DND-41 (cell line): ENCODE measurements around the gene ALCAM.

Experiments used
- ATAC-seq: fragments of 200-7000 bp; cut with Tn5 transposase; 3 replicates; pipeline ENCODE4 v1.9.1; 2021; ENCODE audit warnings: low read depth; ENCODE audit not compliant: insufficient read depth
- DNase-seq: peaks from one replicate; pipeline ENCODE4 v3.0.0-alpha.2; 2020
- H2AFZ ChIP-seq: 2 replicates; pipeline ENCODE4 v1.6.0; 2012; ENCODE audit warnings: low read depth, low read length
- H3K27ac ChIP-seq: 2 replicates; pipeline ENCODE4 v1.5.1; 2012; ENCODE audit warnings: low read length, inconsistent platforms
- H3K27me3 ChIP-seq: fragments of 200-600 bp; sonication (generic); 2 replicates; pipeline ENCODE4 v1.6.0; 2012; ENCODE audit warnings: low read length, mild to moderate bottlenecking, inconsistent platforms; ENCODE audit not compliant: insufficient read depth, poor library complexity
- H3K36me3 ChIP-seq: 2 replicates; pipeline ENCODE4 v1.5.1; 2012; ENCODE audit warnings: low read length, inconsistent platforms; ENCODE audit not compliant: insufficient read depth
- H3K4me1 ChIP-seq: 2 replicates; pipeline ENCODE4 v1.5.1; 2012; ENCODE audit warnings: mild to moderate bottlenecking, low read length; ENCODE audit not compliant: insufficient read depth
- H3K4me2 ChIP-seq: 2 replicates; pipeline ENCODE4 v1.6.0; 2012; ENCODE audit warnings: mild to moderate bottlenecking, moderate library complexity, low read length, inconsistent platforms; ENCODE audit not compliant: insufficient read depth
- H3K4me3 ChIP-seq, 2 experiments: fragments of 200-600 bp in 1 of 2; shearing (Covaris generic) in 1 of 2; 2 replicates each; pipeline ENCODE4 v1.5.1; 2012 to 2016; ENCODE audit warnings: inconsistent platforms in 2 of 2, low read length in 2 of 2, mild to moderate bottlenecking in 2 of 2, low read depth in 1 of 2, moderate library complexity in 1 of 2
- H3K79me2 ChIP-seq: 2 replicates; pipeline ENCODE4 v1.6.0; 2012; ENCODE audit warnings: low read length, inconsistent platforms; ENCODE audit not compliant: insufficient read depth
- H3K9ac ChIP-seq: 2 replicates; pipeline ENCODE4 v1.6.0; 2012; ENCODE audit warnings: low read depth, mild to moderate bottlenecking, inconsistent platforms, low read length, moderate library complexity
- H3K9me3 ChIP-seq: 2 replicates; pipeline ENCODE4 v1.5.1; 2012; ENCODE audit warnings: low read length, moderate library complexity, mild to moderate bottlenecking, inconsistent platforms; ENCODE audit not compliant: insufficient read depth, severe bottlenecking
- H4K20me1 ChIP-seq: 2 replicates; pipeline ENCODE4 v1.6.0; 2012; ENCODE audit warnings: low read length; ENCODE audit not compliant: insufficient read depth
- CTCF ChIP-seq: IDR thresholded peaks from 2 replicates; pipeline ENCODE4 v1.5.1; 2012; ENCODE audit warnings: borderline replicate concordance, low read length, moderate library complexity, mild to moderate bottlenecking; ENCODE audit not compliant: poor library complexity, severe bottlenecking; ENCODE audit errors: extremely low read depth
- EZH2 ChIP-seq: IDR thresholded peaks from 3 replicates; pipeline ENCODE4 v1.6.1; 2012; ENCODE audit warnings: borderline replicate concordance, low read depth, mild to moderate bottlenecking, moderate library complexity, low read length, inconsistent platforms; ENCODE audit not compliant: severe bottlenecking

ALCAM gene

GRCh38 chr3:105511031-105511430 lies 144.3 kb downstream of the ALCAM start:
- Histone ChIP-seq H3K9me3 (no peaks in the 10 kb centered on the region), H2AFZ (no peak overlapping the region), H3K4me2 (no peak overlapping the region), H3K79me2 (no peaks in the 10 kb centered on the region), H3K27ac (no peak overlapping the region), H3K9ac (no peak overlapping the region), H3K27me3 (no peaks in the 10 kb centered on the region), H4K20me1 (no peaks in the 10 kb centered on the region), H3K36me3 (no peaks in the 10 kb centered on the region), H3K4me3 (no peak overlapping the region), H3K4me1 (no peaks in the 10 kb centered on the region)
- ATAC-seq (no peak), DNase-seq (no peak)
- TF ChIP-seq EZH2 (no peak), CTCF (no peak)

GRCh38 chr3:105512061-105512460 lies 145.4 kb downstream of the ALCAM start:
- H3K4me2 ChIP-seq: no peak overlapping the region

GRCh38 chr3:105513042-105513441 lies 146.3 kb downstream of the ALCAM start:
- Histone ChIP-seq H3K4me1 (no peaks in the 10 kb centered on the region), H3K4me2 (no peak overlapping the region), H3K79me2 (no peaks in the 10 kb centered on the region), H3K9ac (no peak overlapping the region), H3K27me3 (no peaks in the 10 kb centered on the region), H4K20me1 (no peaks in the 10 kb centered on the region), H3K27ac (no peak overlapping the region), H3K9me3 (no peaks in the 10 kb centered on the region), H3K4me3 (no peak overlapping the region), H3K36me3 (no peaks in the 10 kb centered on the region), H2AFZ (no peak overlapping the region)
- TF ChIP-seq CTCF (no peak), EZH2 (no peak)
- DNase-seq (no peak), ATAC-seq (no peak)

More at GRCh38 chr3:105512061-105512460, 145.4 kb downstream of the ALCAM start:
- Histone ChIP-seq H4K20me1 (no peaks in the 10 kb centered on the region), H2AFZ (no peak overlapping the region), H3K9me3 (no peaks in the 10 kb centered on the region), H3K27ac (no peak overlapping the region), H3K79me2 (no peaks in the 10 kb centered on the region), H3K9ac (no peak overlapping the region), H3K4me1 (no peaks in the 10 kb centered on the region), H3K36me3 (no peaks in the 10 kb centered on the region), H3K27me3 (no peaks in the 10 kb centered on the region), H3K4me3 (no peak overlapping the region)
- DNase-seq: no peak
- TF ChIP-seq CTCF: no peak
- no peak for TF ChIP-seq EZH2
- no peak for ATAC-seq

GRCh38 chr3:105513886-105514285 lies 147.2 kb downstream of the ALCAM start:
- TF ChIP-seq CTCF (no peak), EZH2 (no peak)
- H3K4me1 ChIP-seq: peaks cover 3% of the 10 kb centered on the region; the same call in 1 of the 2 replicates
- no peak overlapping the region for H2AFZ ChIP-seq
- H3K9me3 ChIP-seq: no peaks in the 10 kb centered on the region
- DNase-seq: no peak
- H4K20me1 ChIP-seq: no peaks in the 10 kb centered on the region
- no peaks in the 10 kb centered on the region for H3K79me2 ChIP-seq
- ATAC-seq: no peak
- no peaks in the 10 kb centered on the region for H3K36me3 ChIP-seq
- no peak overlapping the region for H3K9ac ChIP-seq
- H3K4me2 ChIP-seq: no peak overlapping the region
- no peaks in the 10 kb centered on the region for H3K27me3 ChIP-seq
- no peak overlapping the region for H3K27ac ChIP-seq
- H3K4me3 ChIP-seq: no peak overlapping the region
